Measurements from ENCODE around the gene WDR31. TPM values are rescaled to one million over a fixed set of nuclear protein-coding genes. Genes with fewer than 3 reads are reported as not detected.

Gene WDR31
- total and polyA plus RNA-seq, 2 of the 4 experiments (the other 2 are of a cell fraction), result 0.29 to 0.36 TPM

DNA sequence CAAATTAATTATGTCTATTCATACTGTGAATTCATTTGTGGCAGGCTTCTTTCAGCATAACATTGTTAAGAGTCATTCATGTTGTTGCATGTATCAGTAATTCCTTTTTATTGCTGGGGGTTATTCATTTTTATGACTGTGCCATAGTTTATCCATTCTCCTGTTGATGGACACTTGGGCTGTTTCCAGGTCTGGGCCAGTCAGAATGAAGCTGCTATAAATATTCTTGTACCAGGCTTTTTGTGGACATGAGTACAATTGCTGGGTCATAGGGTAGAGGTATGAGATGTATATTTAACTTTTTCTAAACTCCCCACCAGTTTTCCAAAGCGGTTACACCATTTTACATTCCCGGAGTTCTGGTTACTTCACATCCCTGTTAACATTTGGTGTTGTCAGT lies 51.0 kb downstream of the WDR31 start:
- Histone ChIP-seq H2BK15ac (ENCODE audit: low read depth, low read length) (no peak overlapping the region), H4K20me1 (ENCODE audit: insufficient read depth, low read length) (peaks cover 6% of the 10 kb centered on the region; the same call in 1 of the 2 replicates), H4K91ac (ENCODE audit: insufficient read depth, low read depth, low read length) (no peak overlapping the region), H3K27me3 (ENCODE audit: control insufficient read depth, insufficient read depth, low read length) (no peaks in the 10 kb centered on the region), H3K4ac (ENCODE audit: low read depth, low read length) (no peak overlapping the region), H3K18ac (ENCODE audit: low read depth, low read length) (no peak overlapping the region), H3K14ac (replicated peaks; ENCODE audit: low read depth, low read length) (no peak overlapping the region), H2BK5ac (ENCODE audit: low read depth, low read length, poor library complexity, severe bottlenecking) (no peak overlapping the region), H3K56ac (ENCODE audit: extremely low read depth, insufficient read depth, low read length) (no peak overlapping the region), H3K36me3 (ENCODE audit: control insufficient read depth, insufficient read depth, low read length) (peaks cover 55% of the 10 kb centered on the region), H3K9me1 (ENCODE audit: insufficient read depth, low read length) (peaks cover 5% of the 10 kb centered on the region), H2AK5ac (ENCODE audit: low read depth, low read length) (no peak overlapping the region), H2BK20ac (ENCODE audit: low read depth, low read length) (no peak overlapping the region), H3K79me1 (ENCODE audit: low read depth in 1 of 2, low read length in 2 of 2) (peaks cover 0 to 5% of the 10 kb centered on the region in 2 experiments; a peak in 2 of 4 replicates), H2AFZ (replicated peaks; ENCODE audit: low read length, poor library complexity) (no peak overlapping the region), H3K4me3 (ENCODE audit: insufficient read depth, low read depth, low read length) (no peak overlapping the region), H2AK9ac (replicated peaks; ENCODE audit: low read depth, low read length, poor library complexity) (no peak overlapping the region), H2BK120ac (ENCODE audit: low read depth, low read length) (no peak overlapping the region), H3K23ac (ENCODE audit: low read depth, low read length) (no peak overlapping the region), H3K9ac (ENCODE audit: low read depth, low read length) (no peak overlapping the region), H3K27ac (ENCODE audit: insufficient read depth, low read length) (no peak overlapping the region), H4K5ac (ENCODE audit: low read depth, low read length) (no peak overlapping the region), H4K8ac (ENCODE audit: low read depth in 2 of 2, low read length in 2 of 2) (no peak overlapping the region), H3K4me1 (ENCODE audit: control insufficient read depth, insufficient read depth, low read length) (peaks cover 3% of the 10 kb centered on the region; the same call in 1 of the 2 replicates), H3K4me2 (ENCODE audit: low read depth, low read length) (no peak overlapping the region), H3K9me3 (ENCODE audit: control insufficient read depth, insufficient read depth, low read length) (no peaks in the 10 kb centered on the region)
- TF ChIP-seq NFE2L2 (IDR thresholded peaks at IDR 0.05; ENCODE audit: low read depth, low read length), result no peak
- no peak for TF ChIP-seq MXI1 (IDR thresholded peaks at IDR 0.05; ENCODE audit: borderline replicate concordance, low read depth, low read length)
- TF ChIP-seq, protein P1, sequence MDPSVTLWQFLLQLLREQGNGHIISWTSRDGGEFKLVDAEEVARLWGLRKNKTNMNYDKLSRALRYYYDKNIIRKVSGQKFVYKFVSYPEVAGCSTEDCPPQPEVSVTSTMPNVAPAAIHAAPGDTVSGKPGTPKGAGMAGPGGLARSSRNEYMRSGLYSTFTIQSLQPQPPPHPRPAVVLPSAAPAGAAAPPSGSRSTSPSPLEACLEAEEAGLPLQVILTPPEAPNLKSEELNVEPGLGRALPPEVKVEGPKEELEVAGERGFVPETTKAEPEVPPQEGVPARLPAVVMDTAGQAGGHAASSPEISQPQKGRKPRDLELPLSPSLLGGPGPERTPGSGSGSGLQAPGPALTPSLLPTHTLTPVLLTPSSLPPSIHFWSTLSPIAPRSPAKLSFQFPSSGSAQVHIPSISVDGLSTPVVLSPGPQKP (IDR thresholded peaks at IDR 0.05; ENCODE audit: borderline replicate concordance, low read depth, low read length), result no peak
- TF ChIP-seq CHD1 (IDR thresholded peaks at IDR 0.05; ENCODE audit: low read depth, low read length), result no peak
- no peak for TF ChIP-seq BHLHE40 (IDR thresholded peaks at IDR 0.05; ENCODE audit: low read depth, low read length)
- TF ChIP-seq SMC3 (IDR thresholded peaks at IDR 0.05; ENCODE audit: low read depth, low read length), result no peak
- TF ChIP-seq MAFK (IDR thresholded peaks at IDR 0.05; ENCODE audit: low read depth, low read length), result no peak
- TF ChIP-seq FOS (IDR thresholded peaks at IDR 0.05; ENCODE audit: low read depth, low read length), result no peak
- TF ChIP-seq RCOR1 (IDR thresholded peaks at IDR 0.05; ENCODE audit: insufficient replicate concordance, low read length), result no peak
- TF ChIP-seq, protein P2, sequence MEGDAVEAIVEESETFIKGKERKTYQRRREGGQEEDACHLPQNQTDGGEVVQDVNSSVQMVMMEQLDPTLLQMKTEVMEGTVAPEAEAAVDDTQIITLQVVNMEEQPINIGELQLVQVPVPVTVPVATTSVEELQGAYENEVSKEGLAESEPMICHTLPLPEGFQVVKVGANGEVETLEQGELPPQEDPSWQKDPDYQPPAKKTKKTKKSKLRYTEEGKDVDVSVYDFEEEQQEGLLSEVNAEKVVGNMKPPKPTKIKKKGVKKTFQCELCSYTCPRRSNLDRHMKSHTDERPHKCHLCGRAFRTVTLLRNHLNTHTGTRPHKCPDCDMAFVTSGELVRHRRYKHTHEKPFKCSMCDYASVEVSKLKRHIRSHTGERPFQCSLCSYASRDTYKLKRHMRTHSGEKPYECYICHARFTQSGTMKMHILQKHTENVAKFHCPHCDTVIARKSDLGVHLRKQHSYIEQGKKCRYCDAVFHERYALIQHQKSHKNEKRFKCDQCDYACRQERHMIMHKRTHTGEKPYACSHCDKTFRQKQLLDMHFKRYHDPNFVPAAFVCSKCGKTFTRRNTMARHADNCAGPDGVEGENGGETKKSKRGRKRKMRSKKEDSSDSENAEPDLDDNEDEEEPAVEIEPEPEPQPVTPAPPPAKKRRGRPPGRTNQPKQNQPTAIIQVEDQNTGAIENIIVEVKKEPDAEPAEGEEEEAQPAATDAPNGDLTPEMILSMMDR (conservative IDR thresholded peaks at IDR 0.05; ENCODE audit: low read depth, low read length), result no peak
- no peak for TF ChIP-seq RAD21 (IDR thresholded peaks at IDR 0.05; ENCODE audit: low read length)
- TF ChIP-seq RFX5 (IDR thresholded peaks at IDR 0.05; ENCODE audit: low read depth, low read length), result no peak
- TF ChIP-seq, protein P3, sequence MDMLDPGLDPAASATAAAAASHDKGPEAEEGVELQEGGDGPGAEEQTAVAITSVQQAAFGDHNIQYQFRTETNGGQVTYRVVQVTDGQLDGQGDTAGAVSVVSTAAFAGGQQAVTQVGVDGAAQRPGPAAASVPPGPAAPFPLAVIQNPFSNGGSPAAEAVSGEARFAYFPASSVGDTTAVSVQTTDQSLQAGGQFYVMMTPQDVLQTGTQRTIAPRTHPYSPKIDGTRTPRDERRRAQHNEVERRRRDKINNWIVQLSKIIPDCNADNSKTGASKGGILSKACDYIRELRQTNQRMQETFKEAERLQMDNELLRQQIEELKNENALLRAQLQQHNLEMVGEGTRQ (IDR thresholded peaks at IDR 0.05; ENCODE audit: low read depth, low read length), result no peak
- no peak for TF ChIP-seq CEBPB (IDR thresholded peaks at IDR 0.05; ENCODE audit: low read depth, low read length)
- TF ChIP-seq MAZ (IDR thresholded peaks at IDR 0.05; ENCODE audit: borderline replicate concordance, low read depth, low read length), result no peak
- ATAC-seq (ENCODE audit: low read depth) (no peak), DNase-seq (no peak)
- WGBS, 2 experiments (ENCODE audit: extremely low coverage in 2 of 2, insufficient read length in 1 of 2), result no CpG with 5 or more reads among the region's 2 CpGs
- ChIA-PET CTCF (no interaction called here), POLR2A (ENCODE audit: unreplicated experiment) (no interaction called here)
- dilution Hi-C loops (cut with HindIII; ENCODE audit: low sequenced_read_pairs, unreplicated experiment), result no loop called here
- in situ Hi-C loops (cut with MboI; ENCODE audit: low sequenced_read_pairs), result no loop called here
- intact Hi-C loops (cut with micrococcal nuclease), result no loop called here
- BruUV-seq (replicated peaks), result no TSS peak

Measured in IMR-90 (cell line).